Endodermal cell (in vitro differentiated cells): ENCODE measurements around the gene NFATC1. TPM values are rescaled to one million over a fixed set of nuclear protein-coding genes. Genes with fewer than 3 reads are reported as not detected.

ENCODE experiments used
- DNase-seq: peaks from one replicate; pipeline ENCODE4 v3.0.0-alpha.2; 2017
- H3K27ac ChIP-seq: 2 replicates; pipeline ENCODE4 v1.5.1; 2013; ENCODE audit warnings: mild to moderate bottlenecking, low read depth, low read length, moderate library complexity
- H3K27me3 ChIP-seq: 2 replicates; pipeline ENCODE4 v1.6.1; 2013; ENCODE audit warnings: mild to moderate bottlenecking, low read length, moderate library complexity; ENCODE audit not compliant: insufficient read depth, control insufficient read depth, poor library complexity, severe bottlenecking
- H3K36me3 ChIP-seq: 2 replicates; pipeline ENCODE4 v1.7.0; 2013; ENCODE audit warnings: mild to moderate bottlenecking, low read length, moderate library complexity; ENCODE audit not compliant: control insufficient read depth, insufficient read depth
- H3K4me1 ChIP-seq: one replicate; pipeline ENCODE4 v1.7.0; 2013; ENCODE audit warnings: low read length; ENCODE audit not compliant: control insufficient read depth, insufficient read depth
- H3K4me3 ChIP-seq: 2 replicates; pipeline ENCODE4 v1.5.1; 2013; ENCODE audit warnings: mild to moderate bottlenecking, low read length, moderate library complexity
- H3K9ac ChIP-seq: 2 replicates; pipeline ENCODE4 v1.6.1; 2013; ENCODE audit warnings: mild to moderate bottlenecking, low read length, moderate library complexity; ENCODE audit not compliant: poor library complexity, severe bottlenecking; ENCODE audit errors: extremely low read depth
- H3K9me3 ChIP-seq: 2 replicates; pipeline ENCODE4 v1.6.1; 2013; ENCODE audit warnings: mild to moderate bottlenecking, low read length, moderate library complexity; ENCODE audit not compliant: control insufficient read depth
- H3K27ac Mint-ChIP-seq: 2 replicates; pipeline ENCODE4 v1.8.0; 2020; ENCODE audit warnings: mixed read lengths
- H3K27me3 Mint-ChIP-seq: 2 replicates; pipeline ENCODE4 v1.8.0; 2021; ENCODE audit warnings: mild to moderate bottlenecking, mixed read lengths; ENCODE audit not compliant: insufficient read depth
- H3K36me3 Mint-ChIP-seq: 2 replicates; pipeline ENCODE4 v1.8.0; 2020; ENCODE audit warnings: low read depth, mixed read lengths
- H3K4me1 Mint-ChIP-seq: 2 replicates; pipeline ENCODE4 v1.8.0; 2020; ENCODE audit warnings: mixed read lengths
- H3K4me3 Mint-ChIP-seq: 2 replicates; pipeline ENCODE4 v1.8.0; 2020; ENCODE audit warnings: mild to moderate bottlenecking, moderate library complexity, mixed read lengths
- H3K9me3 Mint-ChIP-seq: 2 replicates; pipeline ENCODE4 v1.8.0; 2020; ENCODE audit warnings: mild to moderate bottlenecking, mixed read lengths
- CTCF ChIP-seq: fragments of 200-600 bp; sonication (generic); conservative IDR thresholded peaks from 2 replicates; pipeline ENCODE4 v1.5.0; 2021; ENCODE audit warnings: antibody characterized with exemption, mild to moderate bottlenecking
- WGBS, 2 experiments: methylation state at CpG; one replicate each; pipeline versions ENCODE4 v1.1.5 to v1.1.7; 2013; ENCODE audit warnings: missing lambda C conversion rate in 2 of 2, mixed read lengths in 1 of 2; ENCODE audit not compliant: insufficient coverage in 1 of 2, insufficient read length in 1 of 2; 5-methylcytosine and 5-hydroxymethylcytosine counted together
- total RNA-seq, 2 donors: library from RNA; stranded (reverse); fragmentation: NEBNext Ultra II Directional in 1 of 2; extraction: Animal tissue kit (Norgen Biotek cat#: 25700) in 1 of 2; gene quantifications; 2 replicates in 1 of 2; 3 replicates in 1 of 2; pipeline ENCODE4 v1.2.1, GENCODE V29; 2021

NFATC1 gene
- total RNA-seq, 2 donors from 2014 or later = 23.4 to 32.5 TPM

- Mint-ChIP-seq H3K27ac (no peak overlapping the region), H3K4me3 (no peak overlapping the region), H3K9me3 (no peaks in the 10 kb centered on the region), H3K27me3 (no peaks in the 10 kb centered on the region), H3K36me3 (peaks cover 43% of the 10 kb centered on the region), H3K4me1 (no peaks in the 10 kb centered on the region)
- H3K9me3 ChIP-seq = no peaks in the 10 kb centered on the region
- peaks cover 8% of the 10 kb centered on the region for H3K36me3 ChIP-seq
- no peaks in the 10 kb centered on the region for H3K4me1 ChIP-seq
- H3K4me3 ChIP-seq = no peak overlapping the region
- DNase-seq = no peak
- no peak for TF ChIP-seq CTCF
- no peaks in the 10 kb centered on the region for H3K27me3 ChIP-seq
- 91 to 96% methylated on average over 24 to 33 of the region's 33 CpGs for WGBS, 2 experiments
- no peak overlapping the region for H3K27ac ChIP-seq
- H3K9ac ChIP-seq = no peak overlapping the region
Observed at GRCh38 chr18:79467126-79467525, 71.4 kb downstream of the NFATC1 start.

GRCh38 chr18:79468119-79468789 lies 72.5 kb downstream of the NFATC1 start:
- Histone ChIP-seq H3K4me1 (no peaks in the 10 kb centered on the region), H3K9me3 (no peaks in the 10 kb centered on the region), H3K4me3 (no peak overlapping the region), H3K9ac (no peak overlapping the region), H3K27me3 (no peaks in the 10 kb centered on the region), H3K36me3 (peaks cover 8% of the 10 kb centered on the region), H3K27ac (no peak overlapping the region)
- H3K4me1 Mint-ChIP-seq = no peaks in the 10 kb centered on the region
- peaks cover 46% of the 10 kb centered on the region for H3K36me3 Mint-ChIP-seq
- 93 to 99% methylated on average over 9 to 12 of the region's 12 CpGs for WGBS, 2 experiments
- H3K9me3 Mint-ChIP-seq = peaks cover 3% of the 10 kb centered on the region
- H3K27me3 Mint-ChIP-seq = no peaks in the 10 kb centered on the region
- no peak overlapping the region for H3K4me3 Mint-ChIP-seq
- DNase-seq = no peak
- TF ChIP-seq CTCF = no peak
- H3K27ac Mint-ChIP-seq = no peak overlapping the region

GRCh38 chr18:79469309-79469708 lies 73.6 kb downstream of the NFATC1 start:
- no peak for DNase-seq
- Mint-ChIP-seq H3K4me3 (no peak overlapping the region), H3K27ac (no peak overlapping the region), H3K36me3 (peaks cover 42% of the 10 kb centered on the region), H3K27me3 (no peaks in the 10 kb centered on the region), H3K9me3 (peaks cover 3% of the 10 kb centered on the region), H3K4me1 (no peaks in the 10 kb centered on the region)
- no peaks in the 10 kb centered on the region for H3K27me3 ChIP-seq
- no peaks in the 10 kb centered on the region for H3K4me1 ChIP-seq
- no peak overlapping the region for H3K4me3 ChIP-seq
- TF ChIP-seq CTCF = no peak
- H3K9ac ChIP-seq = no peak overlapping the region
- H3K9me3 ChIP-seq = no peaks in the 10 kb centered on the region
- peaks cover 8% of the 10 kb centered on the region for H3K36me3 ChIP-seq
- no peak overlapping the region for H3K27ac ChIP-seq
- 92 to 99% methylated on average over 13 to 17 of the region's 17 CpGs for WGBS, 2 experiments
